ENCODE data around the gene SLC35G6. TPM values are rescaled to one million over a fixed set of nuclear protein-coding genes. Genes with fewer than 3 reads are reported as not detected.

Gene SLC35G6
- total and polyA plus RNA-seq, 2 of the 13 experiments (the other 11 are each of a cell fraction or from before 2014, with no cell fraction given), result 0.07 TPM; not detected in 1

GRCh38 chr17:7440113-7440833, 41.0 kb upstream of the SLC35G6 start (continued):
- TF ChIP-seq ZBTB33 (CRISPR knock-in tag; IDR thresholded peaks at IDR 0.05), result peak; percentile 71
- no peak for TF ChIP-seq ZNF674 (CRISPR knock-in tag; IDR thresholded peaks at IDR 0.05; ENCODE audit: low read depth)
- no peak for TF ChIP-seq SUZ12 (IDR thresholded peaks at IDR 0.05; ENCODE audit: low read depth, low read length)
- no peak for TF ChIP-seq ZNF784 (CRISPR knock-in tag; IDR thresholded peaks at IDR 0.05; ENCODE audit: borderline replicate concordance)
- no peak for TF ChIP-seq HCFC1 (IDR thresholded peaks at IDR 0.05; ENCODE audit: low read depth, low read length)
- TF ChIP-seq SIN3A (IDR thresholded peaks at IDR 0.05; ENCODE audit: borderline replicate concordance, low read depth, low read length), result no peak
- TF ChIP-seq PITX1 (CRISPR knock-in tag; IDR thresholded peaks at IDR 0.05), result no peak
- TF ChIP-seq PTBP1 (IDR thresholded peaks at IDR 0.05; ENCODE audit: low read depth, low read length, poor library complexity, severe bottlenecking), result no peak
- TF ChIP-seq USF2 (IDR thresholded peaks at IDR 0.05; ENCODE audit: low read depth, low read length), result no peak
- TF ChIP-seq USF2 (CRISPR knock-in tag; IDR thresholded peaks at IDR 0.05; ENCODE audit: borderline replicate concordance), result peak; percentile 72; the same call in 1 of the 2 replicates
- peak; percentile 58; the same call in 1 of the 2 replicates for TF ChIP-seq ZFP91 (CRISPR knock-in tag; IDR thresholded peaks at IDR 0.05; ENCODE audit: borderline replicate concordance)
- no peak for TF ChIP-seq TARDBP (CRISPR knock-in tag; IDR thresholded peaks at IDR 0.05)
- TF ChIP-seq NFAT5 (CRISPR knock-in tag; IDR thresholded peaks at IDR 0.05), result no peak
- 0 out of 2 replicates have a peak, but pooled peaks have one; percentile 62 for TF ChIP-seq ZNF891 (CRISPR knock-in tag; IDR thresholded peaks at IDR 0.05)
- peak; percentile 79; the same call in 1 of the 2 replicates for TF ChIP-seq NRL (CRISPR knock-in tag; IDR thresholded peaks at IDR 0.05; ENCODE audit: borderline replicate concordance)
- TF ChIP-seq HDAC2 (CRISPR knock-in tag; IDR thresholded peaks at IDR 0.05), result no peak
- 0 out of 2 replicates have a peak, but pooled peaks have one; percentile 1 for TF ChIP-seq PHF20 (CRISPR knock-in tag; IDR thresholded peaks at IDR 0.05)

Measured in HepG2 (cell line).